ENCODE data around the gene RPS6KC1.
"Not testable (repeated sequence)": the region's sequence is repeated elsewhere in the genome, so short reads cannot be mapped to it uniquely, and the experiment has no call there.

RPS6KC1 gene

DNA sequence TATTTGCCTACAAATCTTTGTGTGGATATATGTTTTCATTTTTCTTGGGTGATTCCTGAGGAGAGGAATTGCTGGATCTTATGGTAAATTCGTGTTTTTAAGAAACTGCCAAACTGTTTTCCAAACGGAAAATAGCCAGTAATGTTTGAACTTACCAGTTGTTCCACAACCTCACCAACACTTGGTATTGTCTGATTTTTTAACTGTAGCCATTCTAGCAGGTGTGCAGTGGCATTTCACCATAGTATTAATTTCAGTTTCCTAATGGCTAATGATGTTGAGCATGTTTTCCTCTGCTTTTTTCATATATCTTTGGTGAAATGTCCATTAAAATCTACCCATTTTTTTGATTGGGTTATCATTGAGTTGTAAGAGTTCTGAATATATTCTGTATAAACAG is 56.6 kb downstream of the RPS6KC1 start:
- DNase-seq, result no peak

DNA sequence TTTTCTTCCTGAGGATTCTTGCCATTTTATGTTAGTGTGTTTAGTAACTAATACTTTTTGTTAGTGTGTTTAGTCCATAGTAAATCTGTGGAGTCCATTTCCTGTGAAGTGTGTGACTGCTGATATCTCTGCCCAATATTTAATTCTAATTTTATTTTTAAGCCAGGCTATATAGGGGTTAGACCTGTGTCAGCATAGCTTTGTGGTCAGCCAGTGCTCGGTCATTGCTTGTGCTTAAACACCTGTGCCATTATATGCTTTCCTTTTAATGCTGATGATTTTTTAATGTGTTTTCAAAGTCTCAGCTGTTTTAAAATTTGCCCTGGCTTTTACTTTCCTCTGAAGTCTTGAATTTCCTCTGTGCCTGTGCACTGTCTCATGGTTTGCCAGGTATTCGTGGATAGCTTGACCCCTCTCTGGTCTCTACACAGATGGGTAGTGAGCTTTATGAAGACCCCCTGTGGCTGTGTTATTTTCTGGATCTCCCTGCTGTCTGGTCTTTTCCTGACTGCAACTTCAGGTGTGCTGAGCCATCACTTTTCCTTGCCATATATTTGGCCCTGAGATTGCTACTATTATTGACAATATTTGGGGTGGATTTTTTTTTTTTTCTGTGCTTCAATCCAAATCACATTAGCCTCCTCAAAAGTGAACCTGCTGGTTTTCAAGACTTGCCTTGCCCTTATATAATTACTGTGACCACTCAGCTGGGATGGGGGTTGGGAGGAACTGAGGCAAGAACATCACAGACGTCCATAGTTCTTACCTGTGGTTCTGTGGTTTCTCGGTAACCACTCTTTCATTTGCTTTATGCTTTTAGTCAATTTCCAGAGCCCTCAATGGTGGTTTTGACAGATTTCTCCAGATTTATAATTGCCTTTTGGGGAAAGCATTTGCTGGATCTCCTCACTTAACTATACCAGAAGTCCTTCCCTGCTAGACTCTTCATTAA is 59.6 kb downstream of the RPS6KC1 start:
- no peak for DNase-seq

DNA sequence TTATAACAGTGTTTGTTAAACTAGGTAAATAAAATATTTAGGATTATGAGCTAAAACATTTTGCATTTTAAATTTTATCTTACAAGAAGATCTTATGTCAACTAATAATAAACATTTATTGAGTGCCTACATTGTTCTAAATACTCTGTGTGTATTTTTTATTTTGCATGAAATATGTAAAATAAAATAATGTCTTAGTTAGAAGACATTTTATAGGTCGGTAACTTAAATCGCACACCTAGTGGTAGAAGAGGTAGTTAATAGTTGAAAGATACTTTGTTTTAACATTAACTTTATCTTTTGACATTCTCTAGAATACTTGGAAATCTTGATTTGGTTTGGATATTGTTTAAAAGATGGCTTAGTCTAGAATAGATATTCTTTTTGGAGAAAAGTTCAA is 60.5 kb downstream of the RPS6KC1 start:
- DNase-seq, result no peak

DNA sequence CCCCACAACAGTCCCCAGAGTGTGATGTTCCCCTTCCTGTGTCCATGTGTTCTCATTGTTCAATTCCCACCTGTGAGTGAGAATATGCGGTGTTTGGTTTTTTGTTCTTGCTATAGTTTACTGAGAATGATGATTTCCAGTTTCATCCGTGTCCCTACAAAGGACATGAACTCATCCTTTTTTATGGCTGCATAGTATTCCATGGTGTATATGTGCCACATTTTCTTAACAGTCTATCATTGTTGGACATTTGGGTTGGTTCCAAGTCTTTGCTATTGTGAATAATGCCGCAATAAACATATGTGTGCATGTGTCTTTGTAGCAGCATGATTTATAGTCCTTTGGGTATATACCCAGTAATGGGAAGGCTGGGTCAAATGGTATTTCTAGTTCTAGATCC is 61.7 kb downstream of the RPS6KC1 start:
- DNase-seq, result not testable (repeated sequence)

DNA sequence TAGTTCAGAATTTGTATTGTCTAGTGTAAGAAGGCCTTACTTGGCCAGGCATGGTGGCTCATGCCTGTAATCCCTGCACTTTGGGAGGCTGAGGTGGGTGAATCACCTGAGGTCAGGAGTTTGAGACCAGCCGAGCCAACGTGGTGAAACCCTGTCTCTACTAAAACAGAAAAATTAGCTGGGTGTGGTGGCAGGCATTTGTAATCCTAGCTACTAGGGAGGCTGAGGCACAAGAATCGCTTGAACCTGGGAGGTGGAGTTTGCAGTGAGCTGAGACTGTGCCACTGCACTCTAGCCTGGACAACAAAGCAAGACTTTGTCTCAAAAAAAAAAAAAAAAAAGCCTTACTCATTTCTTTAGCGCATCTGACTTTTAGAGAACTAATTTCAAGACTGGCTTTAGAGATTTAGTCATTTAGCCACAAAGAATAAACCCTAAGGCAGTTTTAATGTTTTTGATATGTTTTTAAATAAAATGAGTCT is 66.7 kb downstream of the RPS6KC1 start:
- DNase-seq, result not testable (repeated sequence)

DNA sequence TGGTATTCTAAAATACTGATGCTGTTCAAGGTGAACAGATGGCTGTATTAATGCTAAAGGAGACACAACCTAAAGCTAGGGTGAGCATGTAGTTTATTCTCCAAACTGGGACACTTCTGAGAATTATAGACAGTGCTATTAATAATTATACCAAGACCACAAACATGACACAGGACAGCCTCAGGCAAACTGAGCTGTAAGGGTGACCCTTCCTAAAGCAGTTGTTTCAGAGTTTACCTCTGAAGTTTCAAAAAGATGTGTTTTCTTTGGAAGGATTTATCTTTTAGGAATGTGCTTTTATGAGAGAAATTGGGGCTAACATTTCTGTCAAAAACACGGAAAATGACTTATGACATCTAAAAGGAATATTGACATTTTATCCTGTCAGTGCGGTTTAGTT is 68.8 kb downstream of the RPS6KC1 start:
- DNase-seq, result no peak

DNA sequence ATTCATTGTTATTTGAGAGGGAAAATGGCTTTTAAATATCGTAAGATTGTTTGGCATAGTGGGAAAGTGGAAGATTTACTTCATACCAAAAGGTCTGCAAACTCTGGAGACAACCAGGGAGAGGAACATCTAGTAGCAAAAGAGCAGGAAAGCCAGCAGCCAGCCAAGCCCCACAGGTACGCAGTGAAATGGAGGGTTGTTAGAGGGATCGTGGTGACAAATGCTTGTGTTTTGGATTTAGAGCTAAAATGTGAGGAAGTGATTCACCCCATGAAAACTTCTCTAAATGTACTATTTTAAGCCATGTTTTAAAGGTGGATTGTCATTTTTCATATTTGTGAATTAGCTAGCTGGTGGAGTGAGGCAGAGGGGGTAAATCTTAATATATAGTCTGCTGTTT is 69.3 kb downstream of the RPS6KC1 start:
- DNase-seq, result no peak

DNA sequence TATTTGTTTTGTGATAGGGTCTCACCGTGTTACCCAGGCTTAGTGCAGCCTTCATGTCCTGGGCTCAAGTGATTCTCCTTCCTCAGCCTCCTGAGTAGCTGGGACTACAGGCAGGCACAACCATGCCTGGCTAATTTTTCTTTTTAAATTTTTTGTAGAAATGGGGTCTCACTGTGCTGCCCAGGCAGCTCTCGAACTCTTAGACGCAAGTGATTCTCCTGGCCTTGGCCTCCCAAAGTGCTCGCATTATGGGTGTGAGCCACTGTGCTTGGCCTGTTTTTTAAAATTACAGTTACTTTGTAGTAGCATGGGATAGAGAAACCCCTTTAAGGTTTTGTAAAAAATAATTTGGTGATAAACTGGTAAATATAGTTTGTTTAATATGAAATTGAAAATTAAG is 69.9 kb downstream of the RPS6KC1 start:
- no peak for DNase-seq

DNA sequence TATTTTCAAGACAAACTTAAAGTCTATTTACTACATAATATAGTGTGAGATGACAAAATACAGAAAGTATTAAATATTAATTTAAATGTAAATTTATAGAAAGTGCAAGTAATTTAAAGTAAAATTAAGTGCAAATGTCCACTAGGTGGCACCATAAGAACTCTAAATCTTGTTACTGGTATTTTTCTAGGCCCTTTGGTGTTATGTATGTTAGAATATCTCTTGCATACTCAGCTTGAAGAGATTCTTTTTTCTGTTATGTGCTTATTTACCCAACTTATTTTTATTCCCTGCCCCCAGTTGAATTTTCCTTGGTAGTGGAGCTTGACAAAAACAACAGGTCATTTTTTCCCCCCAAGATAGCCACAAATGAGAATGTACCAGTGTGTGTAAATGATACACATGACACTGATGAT is 71.5 kb downstream of the RPS6KC1 start:
- DNase-seq, result peak; percentile 64

DNA sequence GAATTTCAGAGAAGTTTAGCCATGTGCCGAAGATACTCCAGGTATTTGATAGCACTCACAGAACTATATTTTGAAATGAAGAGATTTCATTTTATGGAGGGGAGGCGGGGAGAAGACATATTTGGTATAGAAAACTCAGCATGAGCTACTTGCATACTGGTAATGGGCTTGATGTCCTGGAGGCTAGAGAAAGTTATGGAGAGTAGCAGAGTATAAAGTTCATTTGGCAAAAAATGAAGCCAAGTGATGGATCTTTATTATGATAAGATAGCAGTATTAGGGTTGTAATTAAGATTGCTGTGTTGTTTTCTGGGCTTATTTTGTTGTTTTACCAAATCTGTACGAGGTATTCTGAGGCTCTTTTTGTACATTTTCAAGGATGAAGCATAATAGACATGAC is 72.0 kb downstream of the RPS6KC1 start:
- no peak for DNase-seq

DNA sequence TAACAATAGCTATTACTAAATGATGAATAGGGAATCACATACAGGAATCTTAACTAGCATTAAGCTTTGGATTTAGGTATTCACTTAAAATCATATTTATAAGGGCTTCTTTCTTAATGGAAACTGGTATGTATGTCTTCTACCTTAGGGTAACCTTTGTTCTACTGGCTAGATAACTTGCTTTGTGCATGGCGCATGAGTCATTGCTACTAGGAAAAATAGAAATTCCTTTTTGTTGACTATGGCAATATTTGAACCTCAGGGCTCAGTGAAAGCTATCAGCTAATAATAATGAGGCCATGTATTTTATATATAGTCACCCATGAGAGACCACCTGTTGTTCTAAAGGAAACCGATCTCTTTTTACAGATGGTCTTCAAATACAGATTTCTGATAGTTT is 72.5 kb downstream of the RPS6KC1 start:
- no peak for DNase-seq

DNA sequence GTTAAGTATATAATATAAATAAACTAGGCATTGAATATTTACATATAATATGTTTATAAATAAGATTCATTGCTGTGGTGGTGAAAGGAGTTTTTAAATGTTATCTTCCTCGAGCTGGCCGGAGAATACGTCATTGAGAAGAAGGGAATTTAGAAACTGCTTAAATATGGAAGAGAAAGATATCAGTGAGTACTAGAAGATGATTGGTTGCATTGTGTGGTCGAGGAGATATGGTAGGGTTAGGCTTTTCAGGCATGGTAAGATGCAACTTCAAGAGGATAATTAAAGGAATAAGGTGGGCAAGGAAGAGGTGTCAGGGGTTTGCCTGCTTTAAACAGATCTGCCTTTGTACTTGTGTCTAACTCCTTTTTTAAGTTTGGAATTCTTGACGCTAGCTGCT is 73.5 kb downstream of the RPS6KC1 start:
- no peak for DNase-seq

DNA sequence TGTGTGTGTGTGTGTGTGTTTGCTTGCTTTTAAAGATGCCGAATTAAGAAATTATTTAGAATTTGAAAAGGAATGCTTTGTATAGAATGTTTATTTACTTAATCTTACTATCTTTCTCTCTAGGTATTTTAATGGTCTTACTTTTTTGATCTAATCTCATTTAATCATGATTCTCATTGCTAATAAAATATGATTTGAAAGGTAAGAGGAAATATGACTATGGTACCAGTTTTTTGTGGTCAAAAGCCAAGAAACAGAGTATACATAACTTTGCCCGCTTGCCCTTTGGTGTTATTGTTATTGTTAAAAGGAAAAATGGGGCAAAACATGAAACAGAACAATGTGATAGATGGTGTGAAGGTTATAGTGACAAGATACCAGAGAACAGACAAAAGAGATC is 74.6 kb downstream of the RPS6KC1 start:
- no peak for DNase-seq

DNA sequence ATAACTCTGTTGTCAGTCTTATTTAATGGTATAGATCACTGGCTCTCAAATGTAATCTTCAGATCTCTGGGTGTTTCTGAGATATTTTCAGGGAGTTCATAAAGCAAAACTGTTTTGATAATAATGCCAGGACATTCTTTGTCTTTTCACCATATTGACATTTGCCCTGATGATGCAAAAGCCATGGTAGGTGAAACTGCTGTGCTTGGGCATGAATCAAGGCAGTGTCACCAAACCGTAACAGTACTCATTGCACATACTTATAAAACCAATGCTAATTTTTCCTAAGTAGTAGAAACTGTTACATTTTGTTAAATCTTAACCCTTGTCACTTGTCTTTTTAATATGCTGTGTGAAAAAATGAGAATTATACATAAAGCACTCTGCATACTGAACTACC is 76.0 kb downstream of the RPS6KC1 start:
- DNase-seq, result no peak

DNA sequence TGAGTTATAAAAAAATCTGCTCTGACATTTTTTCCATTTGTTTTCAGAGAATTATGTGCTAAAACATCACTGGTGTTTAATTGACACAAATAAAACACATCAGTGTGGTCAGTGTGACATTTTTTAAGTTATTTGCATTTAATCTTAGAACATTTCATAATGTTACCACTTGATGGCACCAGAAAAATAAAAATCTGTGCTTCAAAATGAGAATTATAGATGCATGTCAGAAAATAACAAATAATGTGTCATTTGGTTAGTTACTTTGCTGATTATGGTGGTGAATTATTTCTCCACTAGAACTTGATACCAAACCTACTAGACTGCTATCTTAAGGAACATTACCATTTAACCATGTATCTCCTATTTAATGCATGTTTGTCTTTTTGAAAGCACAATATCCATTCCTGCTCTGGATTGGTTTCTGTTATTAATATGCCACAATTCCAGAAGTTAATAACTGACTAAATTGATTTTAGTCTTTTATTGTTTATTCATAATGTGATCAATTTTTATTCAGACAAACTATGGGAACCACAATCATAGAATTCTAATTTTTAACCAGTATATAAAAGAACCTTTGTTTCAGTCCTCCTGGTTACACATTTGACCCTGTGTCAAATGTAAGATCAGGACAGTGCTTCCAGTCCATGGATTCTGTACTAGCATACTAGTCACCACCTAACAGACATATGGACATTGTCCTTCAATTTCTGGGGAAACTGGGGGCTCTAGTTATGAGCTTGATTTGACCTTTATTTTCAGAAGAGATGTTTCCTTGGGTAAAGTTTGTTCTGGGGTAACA is 81.0 kb downstream of the RPS6KC1 start:
- DNase-seq, result peak; percentile 39

DNA sequence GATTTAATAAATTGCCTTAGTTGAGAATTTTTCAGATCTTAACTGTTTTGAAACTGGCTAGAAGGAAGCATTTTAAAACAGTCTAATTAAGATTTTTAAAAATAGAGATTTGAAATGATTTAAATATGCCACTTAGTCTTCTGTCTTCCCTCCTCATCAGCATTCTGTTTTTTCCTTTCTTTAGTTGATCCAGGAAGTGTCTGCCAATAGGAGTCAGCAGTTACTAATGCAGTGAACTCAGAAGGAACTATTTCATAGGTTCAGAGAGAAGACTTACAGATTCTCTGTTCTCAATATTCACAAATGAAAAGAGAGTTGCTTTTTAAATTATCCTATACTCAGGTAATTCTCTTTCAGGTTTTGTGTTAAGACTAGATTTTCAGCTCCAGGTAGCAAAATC is 84.5 kb downstream of the RPS6KC1 start:
- DNase-seq, result no peak

DNA sequence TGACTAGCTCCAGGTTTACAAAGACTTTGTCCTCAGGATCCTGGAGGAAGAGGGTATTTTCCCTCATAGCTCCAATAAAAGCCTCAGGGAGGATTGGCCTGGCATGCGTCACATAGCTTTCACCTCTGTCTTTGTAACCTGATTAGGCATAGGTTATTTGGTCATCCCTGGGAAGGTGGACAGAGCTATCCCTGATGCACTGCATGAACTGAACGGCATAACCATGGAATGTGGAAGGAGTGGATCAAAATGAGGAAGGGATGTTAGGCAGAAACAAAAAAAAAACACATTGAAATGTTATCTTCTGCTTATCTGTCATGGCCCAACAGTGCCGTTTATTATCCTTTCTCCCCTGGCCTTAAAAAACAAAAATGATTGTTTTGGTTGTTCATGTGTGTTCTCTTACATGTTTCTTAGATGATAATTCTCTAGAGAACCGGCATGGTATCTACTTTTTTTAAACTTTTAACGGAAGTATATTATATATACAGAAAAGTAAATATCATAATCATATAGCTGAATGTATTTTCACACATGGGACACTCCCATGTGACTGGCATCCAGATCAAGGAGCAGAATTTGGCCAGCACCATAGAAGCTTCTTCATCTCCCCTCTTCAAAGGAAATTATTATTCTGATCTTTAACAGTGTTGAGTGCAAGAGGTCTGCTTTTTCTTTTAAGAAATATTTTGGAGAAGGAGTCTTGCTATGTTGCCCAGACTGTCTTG is 85.3 kb downstream of the RPS6KC1 start:
- no peak for DNase-seq

DNA sequence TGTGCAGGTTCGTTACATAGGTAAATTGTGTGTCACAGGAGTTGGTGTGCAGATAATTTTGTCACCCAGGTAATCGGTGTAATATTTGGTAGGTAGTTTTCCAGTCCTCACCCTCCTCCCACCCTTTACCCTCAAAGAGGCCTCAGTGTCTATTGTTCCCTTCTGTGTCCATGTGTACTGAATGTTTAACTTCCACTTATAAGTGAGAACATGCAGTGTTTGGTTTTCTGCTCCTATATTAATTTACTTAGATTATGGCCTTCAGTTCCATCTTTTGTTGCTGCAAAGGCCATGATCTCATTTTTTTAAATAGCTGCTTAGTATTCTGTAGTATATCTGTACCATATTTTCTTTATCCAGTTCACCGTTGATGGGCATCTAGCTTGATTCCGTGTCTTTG is 87.3 kb downstream of the RPS6KC1 start:
- no peak for DNase-seq

DNA sequence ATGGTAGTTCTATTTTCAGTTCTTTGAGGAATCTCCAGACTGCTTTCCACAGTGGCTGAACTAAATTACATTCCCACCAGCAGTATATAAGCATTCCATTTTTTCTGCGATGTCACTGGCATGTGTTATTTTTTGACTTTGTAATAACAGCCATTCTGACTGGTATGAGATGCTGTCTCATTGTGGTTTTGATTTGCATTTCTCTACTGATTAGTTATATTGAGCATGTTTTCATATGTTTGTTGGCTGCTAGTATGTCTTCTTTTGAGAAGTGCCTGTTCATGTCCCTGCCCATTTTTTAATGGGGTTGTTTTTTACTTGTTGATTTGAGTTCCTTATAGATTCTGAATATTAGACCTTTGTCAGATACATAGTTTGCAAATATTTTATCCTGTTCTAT is 87.9 kb downstream of the RPS6KC1 start:
- DNase-seq, result no peak

DNA sequence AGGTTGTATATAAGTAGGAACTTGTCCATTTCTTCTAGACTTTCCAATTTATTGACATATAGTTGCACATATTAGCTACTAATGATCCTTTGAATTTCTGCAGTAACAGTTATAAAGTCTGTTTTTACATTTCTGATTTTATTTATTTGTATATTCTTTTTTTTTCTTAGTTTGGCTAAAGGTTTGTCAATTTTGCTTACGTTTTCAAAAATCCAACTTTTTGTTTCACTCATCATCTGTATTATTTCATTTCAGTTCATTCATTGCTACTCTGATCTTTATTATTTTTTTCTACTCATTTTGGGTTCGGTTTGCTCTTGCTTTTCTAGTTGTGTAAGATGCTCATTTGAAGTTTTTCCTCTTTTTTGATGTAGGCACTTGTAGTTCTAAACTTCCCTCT is 97.9 kb downstream of the RPS6KC1 start:
- no peak for DNase-seq

DNA sequence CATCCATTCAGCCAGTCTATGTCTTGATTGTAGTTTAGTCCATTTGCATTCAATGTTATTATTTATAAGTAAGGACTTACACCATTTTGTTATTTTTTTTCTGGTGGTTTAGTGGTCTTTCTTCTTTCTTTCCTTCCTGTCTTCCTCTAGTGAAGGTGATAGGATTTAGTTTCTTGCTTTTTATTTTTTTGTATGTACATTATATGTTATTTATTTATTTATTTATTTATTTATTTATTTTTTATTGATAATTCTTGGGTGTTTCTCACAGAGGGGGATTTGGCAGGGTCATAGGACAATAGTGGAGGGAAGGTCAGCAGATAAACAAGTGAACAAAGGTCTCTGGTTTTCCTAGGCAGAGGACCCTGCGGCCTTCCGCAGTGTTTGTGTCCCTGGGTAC is 99.0 kb downstream of the RPS6KC1 start:
- not testable (repeated sequence) for DNase-seq

DNA sequence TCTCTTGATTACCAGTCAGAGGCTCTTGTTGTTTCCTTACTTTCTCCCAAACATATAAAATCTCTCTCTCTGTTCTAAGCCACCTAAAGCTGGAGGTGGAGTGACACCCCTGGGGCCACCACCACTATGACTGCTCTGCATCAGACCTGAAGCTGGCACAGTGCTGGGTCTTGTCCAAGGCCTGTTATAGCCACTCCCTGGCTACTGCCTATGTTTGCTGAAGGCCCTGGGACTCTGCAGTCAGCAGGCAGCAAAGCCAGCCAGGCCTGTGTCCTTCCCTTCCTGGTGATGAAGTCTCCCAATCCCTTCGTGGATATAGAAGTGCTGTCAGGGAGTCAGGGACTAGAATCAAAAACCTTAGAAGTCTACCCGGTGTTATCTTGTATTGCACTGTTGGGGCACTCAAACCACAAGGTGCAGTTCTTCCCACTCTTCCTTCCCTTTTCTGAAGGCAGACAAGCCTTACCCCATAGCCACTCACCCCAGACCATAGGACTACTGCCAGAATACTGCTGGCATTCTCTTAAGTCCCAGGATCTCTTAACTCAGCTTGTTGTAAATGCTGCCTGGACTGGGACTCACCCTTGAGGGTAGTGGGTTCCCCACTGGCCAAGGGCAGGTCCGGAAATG is 103.1 kb downstream of the RPS6KC1 start:
- DNase-seq, result no peak

DNA sequence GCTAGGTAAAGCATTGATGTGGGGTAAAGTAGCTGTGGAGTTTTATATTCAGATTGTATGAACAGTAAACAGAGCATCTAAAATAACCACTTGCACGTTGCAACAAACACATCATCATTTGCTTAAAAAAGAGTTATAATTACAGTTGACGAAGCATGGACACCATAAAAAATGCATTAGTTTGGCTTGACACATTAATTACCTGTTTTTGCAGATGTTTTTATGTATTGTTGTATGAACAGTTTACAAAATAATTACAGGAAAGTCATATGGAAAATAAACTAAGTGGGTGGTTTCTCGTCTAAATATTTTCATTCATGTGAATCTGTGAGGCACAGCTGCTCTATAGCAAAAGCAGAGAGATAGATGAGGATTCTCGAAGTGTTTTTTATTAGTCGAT is 108.3 kb downstream of the RPS6KC1 start:
- DNase-seq, result no peak
